NCI-H1930 (cell line): Measurements from ENCODE around the gene KLHL21.
"Not testable (repeated sequence)": the region's sequence is repeated elsewhere in the genome, so short reads cannot be mapped to it uniquely, and the experiment has no call there.

Source experiments
- DNase-seq, 2 experiments: peaks; one replicate each; lab custom pipeline; 2025; lab: John Stamatoyannopoulos, UW

The KLHL21 gene

DNA sequence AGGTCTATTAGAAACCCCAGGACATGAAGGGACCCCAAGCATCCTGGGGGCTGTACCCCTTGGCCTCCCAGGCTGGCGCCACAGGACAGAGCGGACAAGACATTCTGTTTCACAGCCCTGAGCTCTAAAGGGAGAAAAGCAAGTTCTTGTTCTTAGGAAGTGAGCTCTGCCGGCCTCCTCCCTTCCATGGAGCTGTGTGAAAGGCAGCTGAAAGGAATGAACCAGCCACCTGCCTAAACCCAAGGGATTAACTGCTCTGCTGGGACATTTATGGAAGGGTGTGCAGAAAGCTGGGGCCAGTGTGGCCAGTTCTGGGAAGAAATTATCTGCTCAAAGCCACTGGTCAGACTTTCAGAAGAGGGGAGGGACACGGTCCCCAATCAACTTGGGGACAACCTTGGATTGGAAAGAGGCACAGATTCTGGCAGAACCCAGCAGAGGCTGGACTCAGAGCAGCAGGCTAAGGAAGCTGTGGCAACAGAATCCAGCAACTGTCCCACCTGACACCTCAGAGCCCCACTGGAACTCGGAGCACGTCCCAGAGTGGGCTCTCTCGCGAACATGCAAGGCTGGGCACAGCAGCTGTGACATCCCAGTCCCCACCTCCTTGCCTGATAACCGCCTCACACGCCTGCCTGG lies 2.1 kb downstream of the KLHL21 start:
- DNase-seq, result no peak

GRCh38 chr1:6599991-6600390 lies 2.7 kb downstream of the KLHL21 start:
- not testable (repeated sequence) for DNase-seq

- no peak for DNase-seq
Observed at GRCh38 chr1:6599141-6599975, 3.3 kb downstream of the KLHL21 start.

DNA sequence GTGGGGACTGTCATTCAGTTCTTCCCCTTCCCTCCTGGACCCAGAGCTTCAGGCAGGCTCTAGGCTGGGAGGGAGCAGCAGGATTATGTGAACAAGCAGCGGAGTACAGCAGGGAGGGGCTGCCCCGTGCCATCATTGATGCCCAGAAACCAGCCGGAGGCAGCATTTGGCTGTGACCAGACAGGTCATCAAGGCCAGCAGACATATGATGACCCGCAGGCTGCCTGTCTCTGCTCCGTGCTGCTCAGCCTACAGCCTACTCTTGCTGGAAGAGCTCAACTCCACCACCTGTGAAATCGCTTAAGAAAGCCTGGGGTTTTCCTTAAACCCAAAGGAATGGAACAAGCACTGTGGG lies 4.9 kb downstream of the KLHL21 start:
- no peak for DNase-seq

DNA sequence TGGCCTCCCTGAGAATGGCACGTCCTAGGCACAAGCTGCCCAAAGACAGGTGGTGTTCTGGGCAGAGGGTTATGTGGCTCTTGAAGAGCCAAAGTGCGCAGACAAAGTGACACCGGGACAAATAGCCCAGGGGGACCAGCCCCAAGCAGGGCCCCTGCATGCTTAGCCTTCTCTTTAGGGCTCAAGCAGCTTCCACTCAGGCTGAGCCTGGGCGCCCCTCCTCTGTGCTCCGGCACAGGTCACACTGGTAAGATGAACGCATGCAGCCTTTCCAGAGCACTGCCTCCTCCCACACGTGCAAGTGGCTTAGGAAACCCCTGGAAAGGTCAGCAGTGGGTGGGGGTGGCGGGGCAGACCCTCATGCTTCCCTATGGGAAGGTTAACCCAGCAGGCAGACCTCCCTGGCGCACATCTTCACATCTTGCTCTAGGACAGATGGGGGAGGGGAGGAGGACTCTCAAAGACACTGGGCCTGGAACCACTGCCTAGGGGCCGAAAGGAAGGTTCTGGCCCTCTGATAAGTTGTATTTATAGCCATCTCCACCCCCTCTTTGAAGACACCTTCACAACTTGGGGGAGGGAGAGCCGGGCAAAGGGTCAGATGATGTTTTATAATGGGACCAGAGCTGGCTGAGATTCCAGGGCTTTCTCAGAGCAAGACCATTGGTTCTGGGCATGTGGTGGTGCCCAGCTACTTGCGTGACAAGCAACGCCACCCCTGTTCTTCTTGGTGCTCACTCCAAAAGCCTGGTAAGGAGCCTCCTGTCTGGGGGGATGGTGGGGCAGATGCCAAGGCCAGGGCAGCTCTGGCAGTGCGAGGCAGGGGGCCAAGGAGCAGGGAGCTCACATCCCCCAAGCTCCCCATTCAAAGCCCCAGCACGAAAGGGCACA lies 5.5 kb downstream of the KLHL21 start:
- no peak for DNase-seq

- DNase-seq, result no peak
Observed at GRCh38 chr1:6596351-6596750, 6.3 kb downstream of the KLHL21 start.

DNA sequence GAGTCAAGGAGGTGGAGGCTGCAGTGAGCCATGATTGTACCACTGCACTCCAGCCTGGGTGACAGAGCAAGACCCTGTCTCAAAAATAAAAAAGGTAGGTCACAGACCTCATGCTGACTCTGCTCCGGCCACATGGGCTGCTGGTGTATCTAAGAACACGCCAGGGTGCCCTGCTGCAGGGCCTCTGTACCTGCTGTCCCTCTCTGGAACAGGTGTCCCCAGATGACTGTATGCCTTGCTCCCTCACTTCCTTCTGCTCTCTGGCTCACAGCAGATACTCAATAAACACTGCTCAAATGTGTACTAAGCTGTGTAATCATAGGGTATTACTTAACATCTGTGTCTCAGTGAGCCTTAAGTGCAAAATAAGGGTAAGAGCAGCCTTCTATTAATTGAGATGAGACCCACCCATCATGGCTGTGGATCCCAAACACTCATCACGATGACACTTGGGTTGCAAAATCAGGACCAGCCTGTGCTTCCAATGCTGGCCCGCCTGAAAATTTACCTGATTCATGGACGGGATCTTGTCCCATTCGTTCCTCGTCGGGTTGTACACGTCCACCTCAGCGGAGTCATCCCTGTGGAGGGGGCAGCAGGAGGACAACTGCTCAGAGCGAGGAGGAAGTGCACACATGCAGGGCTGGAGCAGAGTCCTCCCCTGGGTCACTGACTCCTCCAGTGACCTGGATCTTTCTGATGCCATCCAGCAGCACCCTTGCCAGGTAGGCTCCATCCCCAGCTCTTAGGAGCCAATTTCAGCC lies 7.5 kb downstream of the KLHL21 start:
- no peak for DNase-seq

GRCh38 chr1:6593810-6594209 lies 8.9 kb downstream of the KLHL21 start:
- no peak for DNase-seq

GRCh38 chr1:6592865-6593593 lies 9.6 kb downstream of the KLHL21 start:
- no peak for DNase-seq

DNA sequence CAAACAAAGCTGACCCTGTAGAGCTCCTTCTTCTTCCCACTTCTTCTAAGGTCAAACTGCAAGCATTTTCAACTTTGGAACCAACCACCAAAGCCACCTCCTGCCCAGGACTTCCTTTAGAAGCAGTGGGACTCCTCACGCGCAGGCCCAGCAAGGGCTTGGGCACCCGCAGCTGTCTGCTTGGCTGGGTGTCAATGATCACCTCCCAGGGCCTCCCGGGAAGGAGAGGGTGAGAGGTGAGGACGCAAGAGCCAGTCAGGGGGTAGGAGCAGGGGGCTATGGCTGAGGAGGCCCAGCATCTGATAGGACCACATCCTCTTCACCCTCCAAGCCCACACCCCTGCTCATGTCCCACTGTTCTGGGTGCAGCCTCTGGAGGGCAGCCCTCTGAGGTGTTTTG lies 10.2 kb downstream of the KLHL21 start:
- no peak for DNase-seq

- no peak for DNase-seq
Observed at GRCh38 chr1:6591644-6592043, 11.0 kb downstream of the KLHL21 start.

GRCh38 chr1:6591222-6591621 lies 11.4 kb downstream of the KLHL21 start:
- no peak for DNase-seq

- DNase-seq, result no peak
Observed at GRCh38 chr1:6590046-6590445, 12.6 kb downstream of the KLHL21 start.

DNA sequence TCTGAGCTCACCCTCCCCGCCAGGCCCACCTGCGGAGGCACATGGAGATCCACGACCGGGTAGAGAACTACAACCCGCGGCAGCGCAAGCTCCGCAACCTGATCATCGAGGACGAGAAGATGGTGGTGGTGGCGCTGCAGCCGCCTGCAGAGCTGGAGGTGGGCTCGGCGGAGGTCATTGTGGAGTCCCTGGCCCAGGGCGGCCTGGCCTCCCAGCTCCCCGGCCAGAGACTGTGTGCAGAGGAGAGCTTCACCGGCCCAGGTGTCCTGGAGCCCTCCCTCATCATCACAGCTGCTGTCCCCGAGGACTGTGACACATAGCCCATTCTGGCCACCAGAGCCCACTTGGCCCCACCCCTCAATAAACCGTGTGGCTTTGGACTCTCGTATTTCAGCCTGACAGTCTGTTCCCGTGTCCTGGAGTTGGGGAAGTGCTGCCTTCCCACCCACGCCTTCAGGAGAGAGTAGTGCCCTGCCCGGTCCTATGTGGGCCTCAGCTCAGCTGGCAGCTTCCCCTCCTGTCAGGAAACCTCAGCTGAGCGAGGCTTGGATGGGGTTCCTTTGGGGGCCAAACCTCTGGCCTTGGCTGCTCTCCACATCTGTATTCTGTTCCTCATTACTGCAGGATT lies 13.7 kb downstream of the KLHL21 start:
- no peak for DNase-seq

GRCh38 chr1:6588128-6588892 lies 14.4 kb downstream of the KLHL21 start:
- no peak for DNase-seq

DNA sequence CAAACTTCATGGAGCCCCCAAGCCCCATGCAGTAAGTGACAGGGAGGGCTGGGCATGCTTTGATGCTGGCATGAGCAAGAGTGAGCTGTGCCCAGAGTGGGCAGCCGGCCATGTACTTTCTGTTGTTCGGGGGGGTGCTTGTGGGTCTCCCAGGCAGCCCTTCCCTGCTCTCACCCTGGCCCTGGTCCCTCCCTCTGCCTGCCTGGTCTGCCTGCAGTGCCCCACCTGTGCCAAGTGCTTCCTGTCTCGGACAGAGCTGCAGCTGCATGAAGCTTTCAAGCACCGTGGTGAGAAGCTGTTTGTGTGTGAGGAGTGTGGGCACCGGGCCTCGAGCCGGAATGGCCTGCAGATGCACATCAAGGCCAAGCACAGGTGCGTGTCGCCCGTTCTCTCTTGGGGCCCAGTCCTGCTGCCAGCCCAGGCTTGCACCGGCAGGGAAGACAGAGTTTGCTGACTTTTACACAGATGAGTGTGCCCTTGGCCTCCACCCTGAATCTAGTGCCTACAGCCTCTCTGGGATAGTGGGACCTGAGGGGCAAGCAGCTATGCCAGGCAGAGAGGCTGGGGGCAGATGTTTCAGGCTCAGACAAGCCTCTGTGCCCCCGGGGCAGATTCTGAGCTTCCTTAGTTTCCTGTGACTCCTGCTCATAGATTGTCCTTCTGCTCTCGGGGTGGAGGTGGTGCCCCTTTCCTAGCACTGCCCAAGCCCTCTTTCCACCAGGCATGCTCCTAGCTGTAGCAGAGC lies 15.2 kb downstream of the KLHL21 start:
- DNase-seq, result no peak

- DNase-seq, result no peak
Observed at GRCh38 chr1:6586404-6586816, 16.3 kb downstream of the KLHL21 start.

DNA sequence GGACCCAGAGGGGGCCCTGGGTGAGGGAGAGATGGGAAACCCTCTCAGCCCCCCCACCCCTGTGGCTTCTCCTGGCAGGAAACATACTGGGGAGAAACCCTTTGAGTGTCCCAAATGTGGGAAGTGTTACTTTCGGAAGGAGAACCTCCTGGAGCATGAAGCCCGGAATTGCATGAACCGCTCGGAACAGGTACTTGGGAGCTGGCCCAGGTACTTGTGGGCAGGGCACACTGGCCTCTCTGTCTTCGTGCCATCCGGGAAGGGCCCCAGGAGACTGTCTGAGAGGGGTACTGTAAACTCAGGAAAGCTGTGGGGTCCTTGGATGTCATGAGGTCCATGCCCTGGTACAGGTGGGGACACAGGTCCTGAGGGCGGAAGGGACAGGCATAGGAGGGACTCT lies 16.8 kb downstream of the KLHL21 start:
- no peak for DNase-seq

DNA sequence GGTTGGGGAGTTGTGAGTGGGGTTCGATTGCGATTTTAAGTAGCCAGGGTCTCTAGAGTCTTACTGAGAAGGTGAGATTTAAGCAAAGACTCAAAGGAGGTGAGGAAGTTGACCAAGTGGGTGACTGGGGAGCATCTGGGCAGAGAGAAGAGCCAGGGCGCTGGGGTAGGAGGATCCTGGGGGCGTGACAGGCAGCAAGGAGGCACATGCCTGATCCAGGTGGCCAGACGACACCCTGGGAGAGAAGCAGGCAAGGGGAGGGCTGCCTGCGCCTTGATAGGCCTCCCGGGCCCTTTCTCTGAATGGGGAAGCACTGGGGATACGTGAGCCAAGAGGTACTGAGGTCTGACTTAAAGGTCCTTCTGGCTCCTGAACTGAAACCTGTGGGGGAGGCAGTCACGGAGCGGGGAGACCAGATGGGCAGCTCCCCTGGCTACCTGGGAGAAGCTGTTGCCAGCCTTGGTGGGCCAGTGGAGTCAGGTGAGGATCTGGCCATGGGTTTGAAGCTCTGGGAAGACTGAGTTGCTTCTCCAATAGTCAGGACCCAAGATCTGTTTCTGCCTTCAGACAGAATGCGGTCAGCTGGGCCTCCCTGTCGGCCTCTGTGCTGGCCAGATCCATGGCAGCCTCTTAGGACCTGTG lies 17.5 kb downstream of the KLHL21 start:
- DNase-seq, result no peak
